Stimulated activated effector memory CD8-positive, alpha-beta T cell treated with anti-CD3 and anti-CD28 coated beads, Interleukin-12 subunit alpha, Interleukin-12 subunit beta, amount 100 ng/mL, for 72 hours (primary cell): ENCODE measurements around the gene AKR1A1.
"Not testable (repeated sequence)": the region's sequence is repeated elsewhere in the genome, so short reads cannot be mapped to it uniquely, and the experiment has no call there.

Source experiments
- ATAC-seq: fragments of 150-1000 bp; cut with Tn5 transposase; 2 replicates; pipeline ENCODE4 v1.10.0; 2021
- DNase-seq, 2 donors: peaks; one replicate each; pipeline ENCODE4 v3.0.0; 2021 to 2022; ENCODE audit warnings: low spot score in 2 of 2
- H3K27ac Mint-ChIP-seq: one replicate; pipeline ENCODE4 v1.8.0; 2022; ENCODE audit warnings: mild to moderate bottlenecking, mixed read lengths
- H3K36me3 Mint-ChIP-seq: one replicate; pipeline ENCODE4 v1.8.0; 2022; ENCODE audit warnings: mild to moderate bottlenecking, mixed read lengths
- H3K4me1 Mint-ChIP-seq: one replicate; pipeline ENCODE4 v1.8.0; 2022; ENCODE audit warnings: mixed read lengths
- H3K4me3 Mint-ChIP-seq: one replicate; pipeline ENCODE4 v1.8.0; 2022; ENCODE audit warnings: mild to moderate bottlenecking, mixed read lengths
- H3K9me3 Mint-ChIP-seq: one replicate; pipeline ENCODE4 v1.8.0; 2022; ENCODE audit warnings: mixed read lengths

AKR1A1 gene

DNA sequence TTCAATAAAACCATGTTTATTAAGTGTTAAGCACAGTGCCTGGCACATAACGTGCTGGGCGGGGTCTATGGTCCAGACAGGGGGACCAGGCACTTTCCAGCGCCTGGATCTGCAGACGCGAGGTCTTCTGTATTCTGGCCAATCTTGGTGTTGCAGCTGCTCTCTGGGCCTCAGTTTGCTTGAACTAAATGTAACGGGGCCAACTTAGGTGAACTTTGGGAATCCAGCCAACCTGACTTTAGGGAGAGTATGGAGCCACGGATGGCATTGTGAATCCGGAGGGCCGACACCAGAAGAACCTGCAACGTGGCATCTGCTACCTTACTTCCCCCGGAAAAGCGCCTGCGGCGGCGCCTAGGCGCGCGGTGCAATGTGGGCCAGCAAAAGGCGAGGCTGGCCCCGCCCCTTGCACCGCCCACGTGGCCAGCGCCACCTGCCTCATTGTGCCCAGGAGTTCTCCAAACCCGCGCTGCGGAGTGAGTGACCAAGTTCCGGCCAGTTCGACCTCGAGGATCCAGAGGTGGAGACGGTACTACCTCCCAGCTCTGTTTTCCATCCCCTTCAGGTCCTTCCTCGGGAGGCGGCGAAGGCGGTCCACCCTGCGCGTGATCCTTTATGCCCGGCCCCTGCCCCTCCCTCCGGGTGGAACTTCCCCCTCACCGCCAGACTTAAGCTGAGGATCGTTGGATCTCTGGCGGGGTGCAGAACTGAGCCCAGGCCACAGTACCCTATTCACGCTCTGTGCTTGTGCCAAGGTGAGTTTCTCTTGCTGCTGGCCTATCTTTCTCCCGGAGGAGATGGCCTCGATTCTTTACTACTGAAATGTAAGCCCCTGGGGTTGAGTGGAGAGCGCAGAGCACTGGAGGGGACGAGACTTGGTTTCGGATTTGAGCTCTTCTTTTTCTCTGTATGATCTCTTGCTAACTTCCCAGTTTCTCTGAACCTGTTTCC lies at the start of gene AKR1A1:
AKR1A1 (plus strand) TSS at position 426 of the 951 bp plus-strand sequence. CDS start 10,969 bp downstream, outside the sequence.
- peaks cover 40% of the 10 kb centered on the region for H3K36me3 Mint-ChIP-seq
- peak within 1 kb of the TSS; percentile 90 for H3K27ac Mint-ChIP-seq
- ATAC-seq: peak; percentile 96
- H3K4me3 Mint-ChIP-seq: peak within 1 kb of the TSS; percentile 93
- peaks cover 24% of the 10 kb centered on the region for H3K4me1 Mint-ChIP-seq
- peak; percentile 85 to 92 for DNase-seq
- no peaks in the 10 kb centered on the region for H3K9me3 Mint-ChIP-seq

DNA sequence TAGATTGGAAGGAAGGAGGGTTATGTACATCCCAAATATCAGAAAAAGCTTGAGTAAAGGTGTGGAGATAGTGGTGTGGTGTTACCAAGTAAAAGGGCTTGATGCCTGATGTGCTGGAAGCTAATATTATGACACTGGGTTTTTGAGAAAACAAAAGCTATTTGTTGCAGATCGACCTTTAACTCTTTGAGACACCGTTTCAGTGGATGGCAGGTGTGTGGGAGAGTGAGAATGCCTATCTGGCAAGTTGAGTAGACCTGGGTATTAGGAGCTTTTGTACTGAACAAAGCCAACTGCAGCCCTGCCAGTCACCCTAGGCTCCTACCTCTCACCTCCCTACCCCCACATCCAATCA lies 49.1 kb upstream of the AKR1A1 start:
- H3K9me3 Mint-ChIP-seq: no peaks in the 10 kb centered on the region
- no peak overlapping the region for H3K27ac Mint-ChIP-seq
- H3K36me3 Mint-ChIP-seq: peaks cover 17% of the 10 kb centered on the region
- H3K4me1 Mint-ChIP-seq: peaks cover 38% of the 10 kb centered on the region
- DNase-seq (no peak), ATAC-seq (no peak)
- H3K4me3 Mint-ChIP-seq: peak overlapping the region; percentile 5

DNA sequence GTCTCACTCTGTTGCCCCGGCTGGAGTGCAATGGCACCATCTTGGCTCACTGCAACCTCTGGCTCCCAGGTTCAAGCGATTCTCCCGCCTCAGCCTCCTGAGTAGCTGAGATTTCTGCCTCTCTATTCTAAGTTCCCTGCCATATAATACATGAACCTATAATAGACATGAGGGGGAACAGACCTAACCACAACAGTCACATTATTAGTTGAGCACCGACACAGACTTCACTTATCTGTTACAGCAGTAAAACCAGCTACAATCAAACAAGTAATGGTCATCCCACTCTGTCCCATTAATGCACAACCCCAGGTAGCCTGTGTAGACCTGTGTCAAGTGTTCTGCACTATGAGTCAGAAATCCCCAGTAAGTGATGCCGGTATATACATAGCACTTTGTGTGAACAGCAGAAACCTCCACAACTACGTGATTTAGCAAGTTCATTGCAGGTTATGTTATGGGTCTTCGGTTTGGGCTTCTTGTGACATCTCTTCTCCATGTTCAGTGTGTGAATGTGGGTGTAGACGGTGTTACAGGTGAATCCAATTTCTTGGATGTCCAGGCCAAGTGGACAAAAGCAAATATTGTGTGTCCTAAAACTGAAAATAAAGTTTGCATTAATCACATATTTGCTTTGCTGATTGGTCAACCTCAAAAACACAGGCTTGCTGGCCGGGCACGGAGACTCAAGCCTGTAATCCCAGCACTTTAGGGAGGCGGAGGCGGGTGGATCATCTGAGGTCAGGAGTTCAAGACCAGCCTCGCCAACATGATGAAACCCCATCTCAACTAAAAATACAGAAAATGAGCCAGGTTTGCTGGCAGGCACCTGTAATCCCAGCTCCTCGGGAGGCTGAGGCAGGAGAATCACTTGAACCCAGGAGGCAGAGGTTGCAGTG lies 46.9 kb upstream of the AKR1A1 start:
- no peaks in the 10 kb centered on the region for H3K9me3 Mint-ChIP-seq
- ATAC-seq (no peak), DNase-seq (no peak)
- H3K27ac Mint-ChIP-seq: no peak overlapping the region
- peaks cover 24% of the 10 kb centered on the region for H3K36me3 Mint-ChIP-seq
- H3K4me1 Mint-ChIP-seq: peaks cover 36% of the 10 kb centered on the region
- no peak overlapping the region for H3K4me3 Mint-ChIP-seq

DNA sequence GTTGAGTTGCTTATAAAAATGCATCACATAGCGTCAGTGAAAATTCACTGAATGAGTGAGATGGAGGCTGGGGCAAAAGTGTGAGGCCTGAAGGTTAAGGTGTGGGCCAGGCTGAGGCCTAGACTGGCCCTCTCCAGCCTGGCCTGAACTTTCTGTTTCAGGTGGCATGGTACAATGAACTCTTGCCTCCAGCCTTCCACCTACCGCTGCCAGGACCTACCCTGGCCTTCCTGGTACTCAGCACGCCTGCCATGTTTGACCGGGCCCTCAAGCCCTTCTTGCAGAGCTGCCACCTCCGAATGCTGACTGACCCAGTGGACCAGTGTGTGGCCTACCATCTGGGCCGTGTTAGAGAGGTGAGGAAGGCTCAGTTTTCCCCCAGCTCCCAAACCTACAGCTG lies 43.4 kb upstream of the AKR1A1 start:
- DNase-seq (no peak), ATAC-seq (no peak)
- H3K36me3 Mint-ChIP-seq: peaks cover 42% of the 10 kb centered on the region
- no peak overlapping the region for H3K4me3 Mint-ChIP-seq
- peak overlapping the region; percentile 5 for H3K27ac Mint-ChIP-seq
- no peaks in the 10 kb centered on the region for H3K9me3 Mint-ChIP-seq
- peaks cover 1% of the 10 kb centered on the region for H3K4me1 Mint-ChIP-seq

DNA sequence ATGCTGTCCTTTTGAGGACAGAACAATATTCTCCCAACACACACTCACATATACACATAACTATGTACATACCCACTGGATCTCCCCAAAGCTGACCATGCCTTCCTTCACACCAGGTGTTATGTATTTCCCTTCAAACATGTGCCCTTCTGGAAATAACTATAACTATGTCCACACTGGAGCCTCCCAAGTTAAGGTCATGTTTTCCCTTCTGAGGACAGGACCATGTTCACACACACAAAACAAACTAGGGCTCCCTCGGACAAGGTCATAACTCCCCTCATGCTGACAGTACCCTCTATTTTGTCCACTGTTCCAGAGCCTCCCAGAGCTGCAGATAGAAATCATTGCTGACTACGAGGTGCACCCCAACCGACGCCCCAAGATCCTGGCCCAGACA lies 42.7 kb upstream of the AKR1A1 start:
- no peaks in the 10 kb centered on the region for H3K9me3 Mint-ChIP-seq
- H3K4me3 Mint-ChIP-seq: no peak overlapping the region
- peaks cover 49% of the 10 kb centered on the region for H3K36me3 Mint-ChIP-seq
- ATAC-seq (no peak), DNase-seq (no peak)
- H3K27ac Mint-ChIP-seq: peak overlapping the region; percentile 5
- no peaks in the 10 kb centered on the region for H3K4me1 Mint-ChIP-seq

DNA sequence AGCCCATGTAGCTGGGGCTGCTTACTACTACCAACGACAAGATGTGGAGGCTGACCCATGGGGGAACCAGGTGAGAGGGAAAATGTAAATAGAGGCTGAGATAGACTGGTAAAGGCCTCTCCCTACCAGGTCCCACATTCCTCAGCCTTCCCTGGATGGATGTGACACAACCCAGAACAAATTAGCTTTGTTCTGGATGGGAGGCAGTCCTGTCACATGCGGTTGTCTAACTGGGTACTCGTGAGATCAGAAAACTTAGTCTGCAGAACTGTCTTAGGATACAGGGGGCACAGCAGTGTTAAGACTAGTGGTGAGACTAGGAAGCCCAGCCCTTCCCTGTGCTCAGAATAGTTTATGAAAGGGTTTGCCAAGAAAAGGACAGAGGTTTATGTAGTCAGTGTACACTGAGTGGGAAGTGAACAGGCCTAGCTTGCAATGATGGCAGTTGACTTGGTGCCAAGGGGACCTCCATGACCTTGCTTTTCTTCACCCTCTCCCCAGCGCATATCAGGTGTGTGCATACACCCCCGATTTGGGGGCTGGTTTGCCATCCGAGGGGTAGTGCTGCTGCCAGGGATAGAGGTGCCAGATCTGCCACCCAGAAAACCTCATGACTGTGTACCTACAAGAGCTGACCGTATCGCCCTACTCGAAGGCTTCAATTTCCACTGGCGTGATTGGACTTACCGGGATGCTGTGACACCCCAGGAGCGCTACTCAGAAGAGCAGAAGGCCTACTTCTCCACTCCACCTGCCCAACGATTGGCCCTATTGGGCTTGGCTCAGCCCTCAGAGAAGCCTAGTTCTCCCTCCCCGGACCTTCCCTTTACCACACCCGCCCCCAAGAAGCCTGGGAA lies 42.1 kb upstream of the AKR1A1 start:
- ATAC-seq (peak; percentile 20), DNase-seq (no peak)
- peak overlapping the region; percentile 5 for H3K27ac Mint-ChIP-seq
- H3K4me3 Mint-ChIP-seq: no peak overlapping the region
- no peaks in the 10 kb centered on the region for H3K4me1 Mint-ChIP-seq
- H3K36me3 Mint-ChIP-seq: peaks cover 56% of the 10 kb centered on the region
- H3K9me3 Mint-ChIP-seq: no peaks in the 10 kb centered on the region

DNA sequence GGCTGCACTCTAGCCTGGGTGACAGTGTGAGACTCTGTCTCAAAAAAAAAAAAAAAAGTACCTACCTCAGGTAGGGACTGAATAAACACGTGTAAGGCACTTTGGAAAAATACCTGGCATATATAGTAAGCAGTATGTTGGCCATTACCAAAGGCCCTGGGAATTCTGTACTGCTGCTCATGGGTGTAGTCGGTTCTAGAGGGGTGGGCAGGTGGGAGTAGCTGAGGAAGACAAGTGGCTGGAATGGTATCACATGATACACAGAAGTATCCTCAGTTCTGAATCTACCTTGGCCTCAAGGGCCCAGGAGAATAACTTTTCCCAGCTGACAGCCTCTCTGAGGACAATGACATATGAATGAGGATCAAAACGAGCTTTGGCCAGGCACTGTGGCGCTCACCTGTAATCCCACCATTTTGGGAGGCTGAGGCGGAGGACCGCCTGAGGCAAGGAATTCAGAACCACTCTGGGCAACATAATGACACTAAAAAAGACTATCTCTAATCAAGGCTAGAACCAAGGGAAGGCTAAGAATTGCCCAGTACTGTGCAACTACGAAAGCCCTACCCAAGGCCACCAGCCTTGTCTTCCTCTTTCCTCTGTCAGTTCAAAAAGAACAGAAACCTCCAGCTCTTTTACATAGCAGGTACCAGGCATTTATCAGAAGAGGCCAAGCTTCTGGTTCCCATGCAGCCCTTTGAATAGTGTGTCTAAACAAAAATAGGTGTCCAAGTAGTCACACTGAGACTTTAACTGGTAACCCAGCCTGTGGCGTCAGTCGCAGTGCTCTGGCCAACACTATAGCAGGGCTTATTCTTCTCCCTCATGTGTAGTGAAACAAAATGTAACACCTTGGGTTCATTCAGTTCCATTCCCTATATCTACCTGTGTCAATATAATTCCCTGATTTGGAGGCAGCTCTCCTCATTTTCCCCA lies 40.3 kb upstream of the AKR1A1 start:
- Mint-ChIP-seq H3K4me1 (no peaks in the 10 kb centered on the region), H3K9me3 (no peaks in the 10 kb centered on the region), H3K27ac (no peak overlapping the region), H3K4me3 (no peak overlapping the region), H3K36me3 (peaks cover 73% of the 10 kb centered on the region)
- ATAC-seq: no peak
- DNase-seq: no peak

DNA sequence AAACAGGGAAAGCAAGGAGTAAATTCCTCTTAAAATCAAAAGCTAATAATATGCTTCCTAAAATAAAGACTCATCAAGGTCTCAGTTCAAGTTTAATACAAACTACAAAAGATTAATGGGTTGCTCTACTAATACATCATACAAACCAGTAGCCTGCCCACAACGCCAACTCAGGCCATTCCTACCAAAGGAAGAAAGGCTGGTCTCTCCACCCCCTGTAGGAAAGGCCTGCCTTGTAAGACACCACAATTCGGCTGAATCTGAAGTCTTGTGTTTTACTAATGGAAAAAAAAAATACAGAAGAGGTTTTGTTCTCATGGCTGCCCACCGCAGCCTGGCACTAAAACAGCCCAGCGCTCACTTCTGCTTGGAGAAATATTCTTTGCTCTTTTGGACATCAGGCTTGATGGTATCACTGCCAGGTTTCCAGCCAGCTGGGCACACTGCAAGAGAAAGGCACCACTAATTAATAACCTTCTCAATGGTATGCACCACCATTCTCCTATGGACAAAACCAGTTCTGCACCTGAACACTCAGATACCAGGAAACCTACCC lies 39.6 kb upstream of the AKR1A1 start:
- peaks cover 81% of the 10 kb centered on the region for H3K36me3 Mint-ChIP-seq
- H3K4me3 Mint-ChIP-seq: no peak overlapping the region
- DNase-seq: no peak
- ATAC-seq: no peak
- no peak overlapping the region for H3K27ac Mint-ChIP-seq
- peaks cover 3% of the 10 kb centered on the region for H3K4me1 Mint-ChIP-seq
- H3K9me3 Mint-ChIP-seq: no peaks in the 10 kb centered on the region

DNA sequence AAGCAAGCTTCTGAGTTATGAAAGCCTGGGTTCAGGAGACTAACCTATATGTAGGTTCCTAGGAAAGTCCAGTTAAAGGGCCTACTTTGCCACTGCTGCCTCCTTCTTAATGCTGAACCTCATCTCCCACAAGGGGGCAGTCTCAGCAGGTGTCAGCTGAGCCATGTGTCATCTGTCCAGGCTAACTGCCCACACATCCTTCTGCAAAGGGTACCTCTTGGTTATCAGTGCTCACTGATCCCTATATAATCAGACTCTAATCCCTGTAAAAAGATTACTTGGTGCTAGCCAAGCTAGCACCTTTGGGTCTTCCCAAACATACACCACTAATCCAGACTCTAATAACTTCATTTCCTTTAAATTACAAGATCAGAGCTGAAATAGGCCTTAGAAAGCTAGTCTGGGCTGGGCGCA lies 38.0 kb upstream of the AKR1A1 start:
- Mint-ChIP-seq H3K27ac (no peak overlapping the region), H3K36me3 (peaks cover 97% of the 10 kb centered on the region), H3K9me3 (no peaks in the 10 kb centered on the region), H3K4me1 (peaks cover 7% of the 10 kb centered on the region), H3K4me3 (no peak overlapping the region)
- ATAC-seq (peak; percentile 87), DNase-seq (peak; percentile 28 to 74)

DNA sequence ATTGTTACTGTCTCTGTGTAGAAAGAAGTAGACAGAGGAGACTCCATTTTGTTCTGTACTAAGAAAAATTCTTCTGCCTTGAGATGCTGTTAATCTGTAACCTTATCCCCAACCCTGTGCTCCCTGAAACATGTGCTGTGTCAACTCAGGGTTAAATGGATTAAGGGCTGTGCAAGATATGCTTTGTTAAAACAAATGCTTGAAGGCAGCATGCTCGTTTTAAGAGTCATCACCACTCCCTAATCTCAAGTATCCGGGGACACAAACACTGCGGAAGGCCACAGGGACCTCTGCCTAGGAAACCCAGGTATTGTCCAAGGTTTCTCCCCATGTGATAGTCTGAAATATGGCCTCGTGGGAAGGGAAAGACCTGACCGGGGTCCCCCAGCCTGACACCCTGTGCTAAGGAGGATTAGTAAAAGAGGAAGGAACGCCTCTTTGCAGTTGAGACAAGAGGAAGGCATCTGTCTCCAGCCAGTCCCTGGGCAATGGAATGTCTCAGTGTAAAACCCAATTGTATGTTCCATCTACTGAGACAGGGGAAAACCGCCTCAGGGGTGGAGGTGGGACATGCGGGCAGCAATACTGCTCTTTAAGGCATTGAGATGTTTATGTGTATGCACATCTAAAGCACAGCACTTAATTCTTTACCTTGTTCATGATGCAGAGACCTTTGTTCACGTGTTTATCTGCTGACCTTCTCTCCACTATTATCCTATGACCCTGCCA lies 36.9 kb upstream of the AKR1A1 start:
- not testable (repeated sequence) for DNase-seq, H3K4me3 Mint-ChIP-seq, H3K9me3 Mint-ChIP-seq, ATAC-seq
- Mint-ChIP-seq H3K36me3 (peaks cover 100% of the 10 kb centered on the region), H3K27ac (peak overlapping the region; percentile 33), H3K4me1 (peaks cover 10% of the 10 kb centered on the region)

DNA sequence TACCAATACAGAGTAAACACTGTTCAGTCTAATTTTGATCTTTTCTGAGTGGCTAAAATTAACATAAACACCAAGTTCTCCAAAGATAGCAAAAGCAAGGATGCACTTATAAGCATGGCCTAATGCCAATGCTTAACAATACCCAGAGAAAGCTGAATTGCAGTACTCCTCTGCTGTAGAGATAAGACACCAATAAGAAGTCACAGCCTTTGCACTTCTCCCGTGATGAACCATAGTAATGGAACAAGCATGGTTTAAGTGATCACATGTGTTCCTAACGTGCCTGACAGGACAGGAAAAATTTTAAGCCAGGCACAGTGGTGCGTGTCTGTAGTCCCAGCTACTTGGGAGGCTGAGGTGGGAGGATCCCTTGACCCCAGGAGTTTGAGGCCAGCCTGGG lies 34.6 kb upstream of the AKR1A1 start:
- ATAC-seq (no peak), DNase-seq (no peak)
- Mint-ChIP-seq H3K4me3 (no peak overlapping the region), H3K4me1 (peaks cover 20% of the 10 kb centered on the region), H3K27ac (peak overlapping the region; percentile 87), H3K36me3 (peaks cover 100% of the 10 kb centered on the region), H3K9me3 (no peaks in the 10 kb centered on the region)

DNA sequence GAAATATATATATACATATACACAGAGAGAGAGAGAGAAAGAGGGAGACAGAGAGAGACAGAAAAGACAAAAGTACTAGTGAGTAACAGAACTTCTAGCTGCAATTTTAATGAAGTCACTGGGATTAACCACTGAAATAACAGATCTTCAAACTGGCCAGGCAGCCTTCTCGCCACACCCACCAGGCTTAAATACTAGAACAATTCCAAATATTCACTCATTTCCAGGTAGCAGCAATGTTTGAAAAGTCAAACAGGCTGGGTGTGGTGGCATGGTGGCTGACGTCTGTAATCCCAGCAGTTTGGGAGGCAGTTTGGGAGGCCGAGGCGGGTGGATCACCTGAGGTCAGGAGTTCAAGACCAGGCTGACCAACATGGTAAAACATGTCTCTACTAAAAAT lies 34.2 kb upstream of the AKR1A1 start:
- peak overlapping the region; percentile 87 for H3K27ac Mint-ChIP-seq
- H3K36me3 Mint-ChIP-seq: peaks cover 100% of the 10 kb centered on the region
- peaks cover 20% of the 10 kb centered on the region for H3K4me1 Mint-ChIP-seq
- H3K9me3 Mint-ChIP-seq: no peaks in the 10 kb centered on the region
- DNase-seq: no peak
- no peak overlapping the region for H3K4me3 Mint-ChIP-seq
- no peak for ATAC-seq

DNA sequence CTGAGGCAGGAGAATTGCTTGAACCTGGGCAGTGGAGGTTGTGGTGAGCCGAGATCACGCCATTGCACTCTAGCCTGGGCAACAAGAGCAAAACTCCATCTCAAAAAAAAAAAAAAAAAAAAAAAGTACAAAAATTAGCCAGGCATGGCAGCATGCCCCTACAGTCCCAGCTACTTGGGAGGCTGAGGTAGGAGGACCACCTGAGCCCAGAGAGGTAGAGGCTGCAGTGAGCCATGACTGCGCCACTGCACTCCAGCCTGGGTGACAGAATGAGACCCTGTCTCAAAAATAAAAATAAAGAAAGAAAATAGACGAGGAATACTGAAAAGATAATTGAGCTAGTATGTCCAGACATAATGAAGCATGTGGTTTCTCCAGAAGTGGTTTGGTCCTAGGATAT lies 32.3 kb upstream of the AKR1A1 start:
- not testable (repeated sequence) for H3K9me3 Mint-ChIP-seq, DNase-seq, ATAC-seq
- peak overlapping the region; percentile 96 for H3K4me3 Mint-ChIP-seq
- H3K4me1 Mint-ChIP-seq: peaks cover 39% of the 10 kb centered on the region
- H3K36me3 Mint-ChIP-seq: peaks cover 91% of the 10 kb centered on the region
- H3K27ac Mint-ChIP-seq: peak overlapping the region; percentile 40
